Effector CD8-positive, alpha-beta T cell (primary cell): ENCODE results near the gene RIMBP2.
"Not testable (repeated sequence)": the region's sequence is repeated elsewhere in the genome, so short reads cannot be mapped to it uniquely, and the experiment has no call there.

ENCODE experiments used
- DNase-seq: peaks from one replicate; lab custom pipeline; 2025; lab: John Stamatoyannopoulos, UW

RIMBP2 gene

DNA sequence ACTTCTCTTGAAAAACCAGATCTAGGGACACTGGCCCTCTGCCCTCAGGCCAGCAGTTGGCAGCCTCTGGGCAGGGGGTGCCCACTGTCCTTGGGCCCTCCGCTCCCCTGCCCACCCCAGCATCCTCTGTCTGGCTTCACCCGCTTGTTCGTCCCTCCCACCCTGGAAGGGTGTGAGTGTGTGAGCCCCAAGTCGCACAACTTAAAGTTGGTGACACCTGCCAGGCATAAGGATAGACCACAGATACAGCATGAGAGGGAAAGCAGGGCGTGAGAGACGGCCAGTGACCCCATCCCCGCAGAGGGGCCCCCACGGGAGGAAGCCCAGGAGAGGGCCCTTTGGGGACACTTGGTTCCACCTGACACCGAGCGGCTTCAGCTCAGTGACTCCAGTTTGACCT lies 23.5 kb upstream of the RIMBP2 start:
- no peak for DNase-seq

GRCh38 chr12:130738403-130738802 lies 22.3 kb upstream of the RIMBP2 start:
- DNase-seq = not testable (repeated sequence)

GRCh38 chr12:130737731-130738130 lies 21.6 kb upstream of the RIMBP2 start:
- DNase-seq = no peak

DNA sequence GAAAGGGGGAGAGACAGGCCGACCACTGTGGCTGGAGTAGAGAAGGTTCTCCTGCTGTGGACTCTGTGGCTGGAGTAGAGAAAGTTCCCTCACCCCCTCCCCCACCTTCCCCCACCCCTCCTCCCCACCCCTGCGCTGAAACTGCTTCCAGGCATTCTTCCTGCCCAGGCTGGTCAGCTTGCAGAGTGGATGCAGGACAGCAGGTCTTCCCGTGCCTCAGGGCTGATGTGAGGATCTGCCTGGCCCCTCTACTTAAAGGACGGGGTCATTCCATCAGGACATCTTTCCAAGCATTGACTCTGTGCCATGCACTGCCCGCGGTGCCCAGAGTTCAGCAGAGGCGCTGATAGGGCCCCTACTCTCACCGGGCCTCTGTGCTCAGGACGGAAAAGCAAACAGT lies 13.2 kb upstream of the RIMBP2 start:
- no peak for DNase-seq

- no peak for DNase-seq
These were observed 12.3 kb upstream of the RIMBP2 start for GRCh38 chr12:130728158-130729058.

GRCh38 chr12:130719263-130719859 lies 3.3 kb upstream of the RIMBP2 start:
- no peak for DNase-seq

- no peak for DNase-seq
These were observed 1.7 kb upstream of the RIMBP2 start for GRCh38 chr12:130717752-130718151.

GRCh38 chr12:130716969-130717366 lies 869 bp upstream of the RIMBP2 start:
- DNase-seq = no peak

GRCh38 chr12:130715150-130715997 lies 725 bp downstream of the RIMBP2 start:
- DNase-seq = no peak

DNA sequence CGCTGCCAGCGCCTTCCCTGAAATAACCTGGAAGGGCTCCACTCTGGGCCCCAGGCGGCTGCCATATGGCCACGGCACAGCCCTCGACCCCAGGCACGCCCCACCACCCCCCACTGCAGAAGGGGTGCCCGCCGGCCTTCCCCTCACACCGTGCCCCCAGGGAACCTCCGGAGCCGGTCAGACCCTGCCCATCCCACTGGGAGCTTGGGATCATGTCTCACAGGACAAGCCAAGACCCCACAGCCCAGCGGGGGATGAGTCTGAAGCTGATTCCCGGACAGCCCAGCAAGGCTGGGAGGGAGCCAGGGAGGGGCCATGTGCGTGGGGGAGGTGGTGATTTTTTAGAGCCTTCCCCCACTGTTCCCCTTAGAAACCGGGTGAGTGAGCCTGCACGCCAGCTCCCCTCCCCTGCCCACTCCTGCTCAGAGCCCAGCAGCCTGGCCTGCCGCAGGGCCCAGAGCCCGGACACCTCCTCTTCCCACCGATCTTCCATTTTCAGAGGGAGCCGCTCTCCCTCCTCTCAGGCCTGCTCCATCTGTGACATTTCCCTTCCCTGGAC lies 1.4 kb downstream of the RIMBP2 start:
- DNase-seq = no peak

GRCh38 chr12:130714091-130714590 lies 2.0 kb downstream of the RIMBP2 start:
- DNase-seq = no peak

DNA sequence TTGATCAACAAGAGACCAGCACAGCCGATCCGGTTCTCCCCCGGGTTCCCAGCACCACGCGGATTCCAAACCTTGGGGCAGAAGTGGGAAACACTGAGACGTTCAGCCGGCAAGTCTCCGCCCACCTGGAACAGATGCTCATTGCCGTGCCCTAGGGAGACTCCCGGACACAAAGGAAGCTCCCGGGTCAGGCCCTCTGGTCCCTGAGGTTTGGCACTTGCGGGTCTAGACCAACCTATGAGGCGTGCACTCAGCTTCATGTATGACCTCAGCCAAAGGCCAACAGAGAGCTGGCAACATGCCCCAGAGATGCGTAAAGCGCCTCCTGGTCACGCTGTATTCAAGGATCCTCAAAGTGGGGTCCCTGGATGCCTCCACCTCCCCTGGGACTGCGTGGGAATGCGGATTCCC lies 2.5 kb downstream of the RIMBP2 start:
- no peak for DNase-seq

GRCh38 chr12:130712346-130713065 lies 3.6 kb downstream of the RIMBP2 start:
- DNase-seq = no peak

DNA sequence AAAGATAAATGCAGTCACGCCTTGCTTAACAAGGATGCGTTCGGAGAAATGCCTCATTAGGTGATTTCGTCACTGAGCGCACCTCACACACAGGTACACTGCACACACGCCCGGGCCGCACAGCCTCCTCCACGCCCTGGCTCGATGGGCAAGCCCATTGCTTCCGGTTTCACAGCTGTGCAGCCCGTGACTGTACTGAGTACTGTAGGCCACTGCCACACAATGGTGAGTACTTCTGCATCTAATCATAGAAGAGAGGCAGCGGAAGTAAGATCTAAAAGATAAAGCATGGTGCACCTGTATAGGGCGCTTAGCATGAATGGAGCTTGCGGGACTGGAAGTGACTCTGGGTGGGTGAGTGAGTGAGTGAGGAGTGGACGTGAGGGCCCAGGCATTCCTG lies 4.3 kb downstream of the RIMBP2 start:
- no peak for DNase-seq

DNA sequence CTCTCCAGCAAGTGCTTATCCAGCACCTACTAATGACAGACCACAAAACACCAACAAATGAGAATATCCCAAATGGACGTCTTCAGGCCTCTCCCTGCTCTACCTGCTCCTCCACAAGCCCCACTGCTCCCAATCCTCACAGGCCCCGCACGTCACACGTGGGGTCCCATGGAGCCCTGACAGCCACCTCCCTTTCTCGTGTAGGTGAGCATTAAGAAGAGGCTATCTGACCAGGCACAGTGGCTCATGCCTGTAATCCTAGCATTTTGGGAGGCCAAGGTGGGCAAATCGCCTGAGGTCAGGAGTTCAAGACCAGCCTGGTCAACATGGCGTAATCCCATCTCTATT lies 5.4 kb downstream of the RIMBP2 start:
- no peak for DNase-seq

- no peak for DNase-seq
These were observed 5.9 kb downstream of the RIMBP2 start for GRCh38 chr12:130709971-130710732.

DNA sequence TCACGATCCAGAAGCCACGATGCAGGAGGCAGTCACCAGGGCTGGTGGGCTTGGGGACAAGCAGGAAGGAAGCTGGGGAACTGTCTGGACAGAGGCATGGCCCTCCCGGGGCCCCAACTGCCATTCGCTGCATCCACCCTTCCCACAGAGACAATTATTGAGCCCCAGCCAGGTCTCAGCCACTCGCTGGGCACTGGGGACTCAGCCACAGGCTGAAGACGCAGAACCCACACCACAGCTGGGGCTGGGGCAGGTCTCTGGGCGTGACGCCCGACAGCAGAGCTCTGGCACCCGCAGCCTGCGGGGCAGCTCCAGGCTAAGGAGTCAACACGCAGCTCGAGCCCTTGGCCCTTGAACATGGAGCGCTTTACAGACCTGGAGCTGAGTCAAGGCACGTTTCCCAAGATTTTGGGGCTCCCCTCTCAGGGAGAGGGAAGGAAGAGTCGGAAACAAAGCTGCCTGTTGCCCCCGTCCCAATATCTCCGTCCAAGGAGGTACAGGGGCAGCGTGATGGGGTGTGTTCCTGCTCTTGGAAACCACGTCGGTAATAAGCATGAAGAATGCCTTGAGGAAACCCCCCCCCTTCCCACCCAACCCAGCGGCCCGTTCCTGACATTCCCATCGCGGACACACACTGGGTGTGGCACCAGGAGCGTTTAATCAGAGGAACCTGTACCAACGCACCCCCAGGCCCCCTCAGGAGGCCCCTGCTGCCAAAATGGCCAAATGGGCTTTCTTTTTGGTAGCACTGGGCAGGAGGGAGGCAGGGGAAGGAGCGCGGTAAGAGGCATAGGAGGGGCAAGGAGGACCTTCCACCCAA lies 6.7 kb downstream of the RIMBP2 start:
- no peak for DNase-seq

DNA sequence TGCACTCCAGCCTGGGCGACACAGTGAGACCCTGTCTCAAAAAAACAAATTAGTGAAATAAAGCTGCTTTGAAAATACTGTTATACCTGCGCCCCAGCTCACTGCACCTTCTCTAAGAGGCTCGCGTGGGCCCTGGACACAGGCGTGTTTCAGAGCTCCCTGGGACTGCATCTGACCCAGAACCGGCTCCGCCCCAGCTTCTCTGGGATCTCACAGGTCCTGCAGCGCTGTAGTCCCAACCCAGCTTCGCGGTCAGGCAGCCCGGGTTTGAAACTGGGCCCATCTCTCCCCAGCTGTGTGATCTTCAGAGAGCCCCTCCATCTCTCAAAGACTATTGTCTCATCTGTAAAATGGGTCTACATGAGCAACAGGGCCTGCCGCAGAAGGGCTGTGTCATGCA lies 7.5 kb downstream of the RIMBP2 start:
- no peak for DNase-seq

DNA sequence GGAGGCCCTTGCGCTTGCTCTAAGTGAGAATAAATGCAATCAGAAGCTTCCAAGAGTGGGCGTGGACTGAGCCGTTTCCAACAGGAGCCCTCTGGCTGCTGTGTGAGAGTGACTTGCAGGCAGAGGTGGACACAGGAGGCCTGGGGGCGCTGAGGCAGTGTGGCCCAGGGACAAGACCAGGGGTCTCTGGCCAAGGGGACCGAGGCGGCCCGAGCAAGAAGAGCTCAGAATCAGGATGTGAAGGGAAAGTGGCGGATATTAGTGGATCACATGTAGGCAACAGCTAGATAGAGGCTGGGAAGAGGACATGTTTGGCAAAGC lies 8.6 kb downstream of the RIMBP2 start:
- DNase-seq = no peak
